HG03575 (cell line): ENCODE data around the gene AIP.
"Not testable (repeated sequence)": the region's sequence is repeated elsewhere in the genome, so short reads cannot be mapped to it uniquely, and the experiment has no call there.

Experiments used
- ATAC-seq: cut with Tn5 transposase; IDR thresholded peaks from one replicate; pipeline ENCODE4 v1.9.1; 2021; ENCODE audit not compliant: unreplicated experiment, insufficient number of reproducible peaks, low FRiP score; ENCODE audit errors: extremely low read depth

The AIP gene

GRCh38 chr11:67465530-67465929 lies 17.3 kb upstream of the AIP start:
- not testable (repeated sequence) for ATAC-seq

- no peak for ATAC-seq
Measured at GRCh38 chr11:67466367-67466766, 16.5 kb upstream of the AIP start.

DNA sequence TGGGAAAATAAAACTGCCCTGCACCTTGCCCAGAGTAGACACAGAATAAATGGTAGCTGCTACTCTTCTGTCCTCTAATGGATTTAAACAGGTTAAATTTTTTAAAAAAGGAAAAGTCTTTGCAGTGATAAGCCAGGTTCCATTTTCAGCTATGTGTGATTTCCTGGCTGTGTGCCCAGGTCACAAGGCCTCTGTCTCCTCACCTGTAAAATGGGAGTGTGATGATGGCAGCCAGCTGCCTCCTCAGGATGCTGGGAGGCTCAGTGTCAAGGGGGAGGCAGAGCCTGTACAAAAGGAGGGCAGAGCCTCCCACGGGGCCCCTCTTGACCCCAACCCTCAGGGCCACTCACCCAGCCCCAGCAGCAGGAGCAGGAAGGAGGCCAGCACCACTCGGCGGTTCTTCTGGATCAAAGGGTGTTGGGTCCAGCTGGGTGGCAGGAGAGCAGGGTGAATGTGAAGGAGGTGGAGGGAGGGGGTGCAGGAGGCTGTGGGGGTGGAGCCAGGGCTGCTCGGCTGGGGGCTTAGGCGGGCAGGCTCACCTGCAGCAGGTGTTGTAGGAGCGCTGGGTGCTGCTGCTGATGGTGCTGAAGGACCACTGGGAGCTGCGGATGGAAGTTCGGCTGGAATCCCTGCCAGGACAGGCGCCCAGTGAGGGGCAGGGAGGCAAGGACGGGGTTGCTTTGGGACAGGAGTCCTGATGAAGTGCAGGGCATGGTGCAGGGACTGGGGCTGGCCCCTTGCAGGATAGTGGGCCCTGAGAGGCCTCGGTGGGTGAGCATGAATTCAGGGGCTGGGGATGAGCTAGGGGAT lies 15.7 kb upstream of the AIP start:
- ATAC-seq: no peak

DNA sequence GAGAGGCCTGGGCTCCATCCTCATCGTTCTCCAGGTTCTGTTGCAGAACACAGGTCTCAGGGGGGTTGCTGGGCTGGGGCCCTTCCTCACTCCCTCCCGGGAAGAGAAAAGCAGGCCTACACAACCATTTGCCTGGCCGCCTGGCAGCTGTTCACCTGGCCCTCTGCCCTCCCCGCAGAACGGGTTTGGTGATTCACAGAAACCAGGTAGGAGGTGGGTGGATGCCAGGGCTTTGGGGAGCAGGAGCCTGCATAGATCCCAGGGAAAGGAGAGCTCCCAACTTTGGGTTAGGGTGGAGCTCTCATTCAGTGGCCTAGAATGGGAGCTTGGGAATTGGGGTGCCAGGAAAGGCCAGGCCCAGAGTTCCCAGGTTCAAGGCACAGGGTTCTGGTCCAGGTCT lies 14.8 kb upstream of the AIP start:
- no peak for ATAC-seq

GRCh38 chr11:67468456-67468758 lies 14.4 kb upstream of the AIP start:
- ATAC-seq: no peak

GRCh38 chr11:67468759-67469507 lies 13.9 kb upstream of the AIP start, which contains the start of gene TMEM134:
TMEM134 (minus strand) TSS chr11:67469251; CDS start chr11:67469192, 59 bp downstream.
- ATAC-seq: no peak

GRCh38 chr11:67469508-67469811 lies 13.4 kb upstream of the AIP start:
- no peak for ATAC-seq

DNA sequence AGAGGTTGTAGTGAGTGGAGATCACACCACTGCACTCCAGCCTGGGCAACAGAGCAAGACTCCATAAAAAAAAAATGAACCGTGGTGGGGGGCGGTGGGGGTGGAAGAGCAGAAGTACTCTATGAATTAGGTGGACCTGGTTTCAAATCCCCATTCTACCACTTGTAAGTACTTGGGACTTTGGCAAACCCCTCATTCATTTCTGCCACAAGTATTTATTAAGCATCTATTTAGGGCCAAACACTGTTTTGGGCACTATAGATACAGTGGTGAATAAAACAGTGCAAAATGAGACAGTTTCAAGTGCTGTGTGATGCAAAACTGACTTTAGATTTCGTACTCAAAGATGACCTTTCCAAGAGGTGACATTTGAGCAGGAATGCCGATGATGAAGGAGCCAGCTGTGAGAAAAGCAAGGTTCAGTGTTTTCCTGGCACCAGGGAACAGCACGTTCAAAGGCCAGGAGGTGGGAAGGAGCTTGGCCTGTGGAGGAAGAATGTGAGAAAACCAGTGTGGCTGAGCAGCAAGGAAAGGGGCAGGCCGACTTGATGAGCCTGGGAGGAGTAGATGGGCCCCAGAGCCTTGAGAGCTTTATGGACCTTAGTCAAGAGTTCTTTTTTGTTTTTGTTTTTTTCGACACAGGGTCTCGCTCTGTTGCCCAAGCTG lies 12.4 kb upstream of the AIP start:
- ATAC-seq: no peak

DNA sequence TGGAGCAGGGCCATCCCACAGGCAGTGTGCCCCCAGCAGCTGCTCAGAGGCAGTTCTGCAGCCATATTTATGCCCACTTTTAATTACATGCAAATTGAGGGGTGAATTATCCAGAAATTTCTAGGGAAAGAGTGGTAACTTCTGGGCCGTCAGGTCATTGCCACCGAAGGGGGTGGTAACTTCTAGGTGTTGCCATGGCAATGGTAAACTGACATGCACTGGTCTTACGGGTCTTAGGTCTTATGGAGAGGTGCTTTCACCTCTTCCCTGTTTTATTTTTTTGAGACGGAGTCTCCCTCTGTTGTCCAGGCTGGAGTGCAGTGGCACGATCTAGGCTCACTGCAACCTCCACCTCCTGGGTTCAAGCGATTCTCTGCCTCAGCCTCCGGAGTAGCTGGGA lies 9.9 kb upstream of the AIP start:
- no peak for ATAC-seq

DNA sequence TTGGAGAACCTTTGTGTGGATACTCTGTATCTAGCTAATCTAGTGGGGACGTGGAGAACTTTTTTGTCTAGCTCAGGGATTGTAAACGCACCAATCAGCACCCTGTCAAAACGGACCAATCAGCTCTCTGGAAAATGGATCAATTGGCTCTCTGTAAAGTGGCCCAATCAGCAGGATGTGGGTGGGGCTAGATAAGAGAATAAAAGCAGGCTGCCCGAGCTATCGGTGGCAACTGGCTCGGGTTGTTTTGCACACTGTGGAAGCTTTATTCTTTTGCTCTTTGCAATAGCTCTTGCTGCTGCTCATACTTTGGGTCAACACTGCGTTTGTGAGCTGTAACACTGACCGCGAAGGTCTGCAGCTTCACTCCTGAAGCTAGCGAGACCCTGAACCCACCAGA lies 6.1 kb upstream of the AIP start:
- not testable (repeated sequence) for ATAC-seq

DNA sequence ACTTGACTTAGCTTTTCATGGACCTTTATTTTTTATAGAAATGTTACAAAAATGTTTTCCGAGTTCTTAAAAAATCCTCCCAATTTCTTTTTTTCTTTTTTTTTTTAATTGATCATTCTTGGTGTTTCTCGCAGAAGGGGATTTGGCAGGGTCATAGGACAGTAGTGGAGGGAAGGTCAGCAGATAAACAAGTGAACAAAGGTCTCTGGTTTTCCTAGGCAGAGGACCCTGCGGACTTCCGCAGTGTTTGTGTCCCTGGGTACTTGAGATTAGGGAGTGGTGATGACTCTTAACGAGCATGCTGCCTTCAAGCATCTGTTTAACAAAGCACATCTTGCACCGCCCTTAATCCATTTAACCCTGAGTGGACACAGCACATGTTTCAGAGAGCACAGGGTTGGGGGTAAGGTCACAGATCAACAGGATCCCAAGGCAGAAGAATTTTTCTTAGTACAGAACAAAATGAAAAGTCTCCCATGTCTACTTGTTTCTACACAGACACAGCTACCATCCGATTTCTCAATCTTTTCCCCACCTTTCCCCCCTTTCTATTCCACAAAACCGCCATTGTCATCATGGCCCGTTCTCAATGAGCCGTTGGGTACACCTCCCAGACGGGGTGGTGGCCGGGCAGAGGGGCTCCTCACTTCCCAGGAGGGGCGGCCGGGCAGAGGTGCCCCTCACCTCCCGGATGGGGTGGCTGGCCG lies 5.3 kb upstream of the AIP start:
- not testable (repeated sequence) for ATAC-seq

- no peak for ATAC-seq
Measured at GRCh38 chr11:67482275-67482826, 475 bp upstream of the AIP start.

DNA sequence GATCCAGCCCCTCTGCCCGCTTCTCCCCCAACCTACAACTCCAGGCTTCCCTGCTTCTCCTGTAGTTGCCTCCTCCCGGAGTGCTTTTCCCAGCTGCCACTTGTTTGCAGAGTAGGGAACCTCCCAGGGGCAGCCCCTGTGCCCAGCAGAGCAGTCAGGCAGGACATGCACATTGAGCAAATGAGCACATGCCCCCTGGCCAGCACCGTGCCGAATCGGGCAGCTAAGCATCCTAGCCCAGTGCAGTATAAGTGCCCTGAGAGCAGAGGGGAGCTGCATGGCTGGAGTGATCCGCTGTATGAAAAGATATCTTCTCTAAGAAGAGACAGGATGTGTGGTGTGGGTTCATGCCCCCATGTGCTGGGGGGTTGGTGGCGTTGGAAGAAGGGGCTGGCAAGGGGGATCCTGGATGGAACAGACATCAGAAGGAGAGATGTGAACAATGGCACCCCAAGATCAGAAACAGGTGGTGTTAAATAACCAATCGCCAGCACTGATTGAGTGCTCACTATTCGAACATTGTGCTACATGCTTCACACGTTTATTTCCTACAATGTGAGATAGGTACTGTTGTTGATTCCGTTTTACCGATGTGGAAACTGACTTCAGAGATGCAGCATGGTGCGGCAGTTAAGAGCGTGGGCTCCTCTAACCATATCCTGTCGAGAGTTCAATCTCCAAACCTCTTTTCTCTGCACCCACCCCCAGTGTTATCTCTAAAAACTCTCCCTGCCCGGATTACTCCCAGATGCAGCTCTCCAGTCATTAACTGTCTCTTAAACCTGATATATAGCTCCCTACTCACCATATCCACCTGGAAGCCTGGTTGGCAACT lies 1.2 kb downstream of the AIP start:
- no peak for ATAC-seq

DNA sequence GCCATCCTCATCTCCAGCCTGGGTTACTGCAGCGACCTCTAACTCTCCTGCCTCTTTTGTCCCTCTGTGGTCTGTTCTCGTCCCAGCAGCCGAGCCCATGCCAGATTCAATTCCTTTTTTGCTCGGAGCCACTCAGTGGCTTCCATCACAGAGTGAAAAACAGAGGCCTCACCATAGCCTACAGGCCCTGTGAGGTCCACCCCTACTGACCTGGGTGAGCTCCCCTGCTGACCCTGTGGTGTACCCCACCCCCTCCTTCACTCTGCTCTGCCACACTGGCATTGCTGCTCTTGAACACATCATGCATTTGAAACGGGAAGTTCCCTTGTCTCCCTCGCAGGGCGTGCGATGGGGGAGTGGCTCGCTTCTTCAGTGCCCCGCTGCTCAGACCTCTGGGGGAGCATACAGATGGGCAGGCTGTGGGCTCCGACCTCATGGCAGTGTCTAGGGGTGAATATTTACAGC lies 2.1 kb downstream of the AIP start:
- no peak for ATAC-seq

DNA sequence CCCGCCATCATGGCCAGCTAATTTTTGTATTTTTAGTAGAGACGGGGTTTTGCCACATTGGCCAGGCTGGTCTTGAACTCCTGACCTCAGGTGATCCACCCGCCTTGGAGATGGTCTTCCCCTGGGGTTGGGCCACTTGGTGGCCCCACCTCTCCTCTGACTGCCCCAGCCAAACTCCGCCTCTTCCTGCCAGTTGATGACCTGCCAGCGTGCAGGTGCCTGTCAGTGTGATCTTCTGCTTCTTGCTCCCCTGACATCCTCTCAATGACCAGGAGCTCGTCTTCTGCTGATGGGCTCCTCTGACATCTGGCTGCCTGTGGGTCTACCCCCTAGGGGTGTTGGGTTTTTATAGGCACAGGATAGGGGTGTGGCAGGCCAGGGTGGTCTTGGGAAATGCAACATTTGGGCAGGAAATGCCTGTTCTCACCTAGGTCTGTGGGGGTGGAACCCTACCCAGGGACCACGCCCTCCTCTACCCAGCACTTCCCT lies 3.1 kb downstream of the AIP start:
- not testable (repeated sequence) for ATAC-seq

DNA sequence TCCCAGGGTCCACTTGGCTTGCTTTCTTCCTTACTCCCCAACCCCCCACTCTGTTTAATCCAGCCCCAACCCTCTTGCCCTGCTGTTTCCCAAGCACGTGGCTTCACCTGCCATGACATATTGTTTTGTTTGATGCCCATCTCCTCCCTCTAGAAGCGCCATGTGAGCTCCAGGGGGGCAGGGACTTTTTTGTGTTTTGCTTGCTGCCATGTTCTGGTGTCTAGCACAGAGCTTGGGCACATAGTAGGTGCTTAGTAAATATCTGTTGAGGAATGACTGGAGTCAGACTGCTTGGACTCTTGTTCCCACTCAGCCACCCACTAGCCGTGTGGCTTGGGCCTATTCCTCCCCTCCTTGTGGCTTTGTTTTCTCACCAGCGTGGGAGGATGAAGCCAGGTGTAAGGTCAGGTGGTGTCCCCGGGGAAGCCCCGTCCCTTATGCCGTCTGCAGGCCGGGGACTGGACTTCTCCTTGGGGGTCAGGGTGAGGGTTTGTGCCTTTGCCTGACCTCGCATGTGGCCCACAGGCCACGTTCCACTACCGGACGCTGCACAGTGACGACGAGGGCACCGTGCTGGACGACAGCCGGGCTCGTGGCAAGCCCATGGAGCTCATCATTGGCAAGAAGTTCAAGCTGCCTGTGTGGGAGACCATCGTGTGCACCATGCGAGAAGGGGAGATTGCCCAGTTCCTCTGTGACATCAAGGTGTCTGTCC lies 3.8 kb downstream of the AIP start:
- ATAC-seq: no peak

DNA sequence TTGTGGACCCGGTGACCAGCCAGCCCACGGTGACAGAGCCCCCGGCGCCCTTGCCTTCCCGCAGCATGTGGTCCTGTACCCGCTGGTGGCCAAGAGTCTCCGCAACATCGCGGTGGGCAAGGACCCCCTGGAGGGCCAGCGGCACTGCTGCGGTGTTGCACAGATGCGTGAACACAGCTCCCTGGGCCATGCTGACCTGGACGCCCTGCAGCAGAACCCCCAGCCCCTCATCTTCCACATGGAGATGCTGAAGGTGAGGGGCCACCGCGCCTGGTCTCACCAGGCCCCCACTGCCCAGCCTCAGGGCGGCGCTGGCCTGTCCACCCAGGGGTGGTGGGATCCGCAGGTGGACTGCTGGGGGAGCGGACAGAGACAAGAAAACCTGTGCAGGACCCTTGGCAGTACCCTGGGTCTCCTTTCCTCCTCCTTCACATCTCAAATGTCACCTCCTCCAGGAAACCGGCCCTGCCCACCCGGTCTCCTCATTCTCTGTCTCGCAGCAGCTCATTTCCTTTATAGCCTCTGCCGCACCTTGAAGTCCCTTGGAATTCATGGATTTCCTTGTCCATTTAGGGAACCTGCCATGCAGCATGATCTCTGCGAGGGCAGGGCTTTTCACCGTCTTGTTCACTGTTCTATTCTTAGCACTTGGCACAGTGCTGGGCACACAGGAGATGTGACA lies 6.5 kb downstream of the AIP start:
- ATAC-seq: no peak
